Middle frontal gyrus (tissue), 1 donor: ENCODE data around the gene LDB2.
"Not testable (repeated sequence)": the region's sequence is repeated elsewhere in the genome, so short reads cannot be mapped to it uniquely, and the experiment has no call there.

ENCODE experiments used
- DNase-seq: peaks from one replicate; pipeline ENCODE4 v3.0.0-alpha.2; 2015; ENCODE audit warnings: low spot score; ENCODE audit errors: extremely low spot score

Gene LDB2

DNA sequence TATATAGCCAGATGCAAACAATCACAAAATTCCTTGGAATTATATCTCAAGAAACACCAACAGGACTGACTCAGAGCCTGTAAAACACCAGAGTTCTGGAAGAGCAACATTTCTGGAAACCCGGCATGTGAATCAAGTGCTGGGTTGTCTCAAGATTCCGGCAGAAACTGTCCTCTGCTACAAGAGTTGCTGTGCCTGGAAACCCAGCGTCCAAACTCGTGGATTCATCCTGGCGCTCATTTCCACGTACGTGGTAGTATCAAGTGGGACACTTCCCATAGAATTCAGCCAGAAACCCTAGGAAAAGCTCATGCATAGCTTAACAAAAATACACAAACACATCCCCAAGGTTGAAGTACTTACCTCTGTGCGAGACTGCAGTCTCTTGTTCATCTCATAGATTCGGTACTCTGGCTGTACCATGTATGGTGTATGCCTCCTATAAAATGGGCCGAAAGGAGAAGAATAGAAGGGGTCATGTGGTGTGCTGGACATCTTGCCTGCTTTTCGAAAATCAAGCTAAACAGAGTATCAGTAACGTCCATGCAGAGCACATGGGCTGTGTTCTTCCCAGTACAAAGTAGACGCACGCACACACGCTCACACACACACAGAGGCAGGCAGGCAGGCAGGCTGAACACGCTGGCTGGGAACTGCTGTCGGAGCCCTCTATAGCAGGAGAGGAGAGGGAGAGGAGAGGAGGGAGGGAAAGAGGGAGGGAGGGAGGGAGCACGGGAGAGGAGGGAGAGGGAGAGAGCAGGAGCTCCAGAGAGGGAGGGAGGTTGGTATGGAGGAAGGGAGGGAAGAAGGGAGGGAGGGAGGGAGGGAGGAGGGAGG, at the start of gene LDB2:
Gene LDB2 (minus strand): TSS at position 655 of the 837 bp plus-strand sequence.
- no peak for DNase-seq

GRCh38 chr4:16942491-16942890, 44.0 kb upstream of the LDB2 start:
- DNase-seq, result no peak

- DNase-seq, result no peak
Measured at GRCh38 chr4:16939178-16939577, 40.7 kb upstream of the LDB2 start.

- DNase-seq, result no peak
Measured at GRCh38 chr4:16938512-16939040, 40.1 kb upstream of the LDB2 start.

- DNase-seq, result no peak
Measured at GRCh38 chr4:16931339-16932305, 33.2 kb upstream of the LDB2 start.

GRCh38 chr4:16926214-16926613, 27.8 kb upstream of the LDB2 start:
- DNase-seq, result no peak

GRCh38 chr4:16918716-16919115, 20.3 kb upstream of the LDB2 start:
- DNase-seq, result not testable (repeated sequence)

DNA sequence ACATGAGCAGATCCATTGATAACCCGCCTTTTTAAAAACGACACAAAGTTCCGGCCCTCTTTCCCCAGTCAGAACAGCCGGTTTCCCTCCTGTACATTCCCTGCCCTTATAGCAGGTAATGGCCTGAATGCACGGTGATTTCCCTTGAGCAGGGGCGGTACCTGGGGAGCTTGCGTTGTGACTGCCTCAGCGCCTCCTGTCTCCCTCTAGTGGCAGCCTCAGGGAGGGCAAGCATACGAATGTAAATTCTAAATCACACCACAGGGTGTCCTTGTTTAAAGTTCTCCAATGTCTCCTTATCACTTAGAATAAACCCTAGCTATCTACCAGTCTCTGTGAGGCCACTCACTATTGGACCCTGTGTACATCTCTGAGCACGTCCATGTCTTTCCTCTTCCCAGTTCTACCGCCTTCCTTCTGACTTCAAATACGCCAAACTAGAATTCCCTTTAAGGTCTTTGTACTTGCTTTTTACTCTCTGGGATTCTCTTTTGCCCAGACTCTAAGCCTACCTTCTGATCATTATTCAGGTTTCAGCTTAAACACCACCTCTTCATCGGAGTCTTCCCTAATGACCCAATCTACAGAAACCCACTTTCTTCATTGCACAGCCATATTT, 18.4 kb upstream of the LDB2 start:
- no peak for DNase-seq

- no peak for DNase-seq
Measured at GRCh38 chr4:16916031-16916430, 17.6 kb upstream of the LDB2 start.

DNA sequence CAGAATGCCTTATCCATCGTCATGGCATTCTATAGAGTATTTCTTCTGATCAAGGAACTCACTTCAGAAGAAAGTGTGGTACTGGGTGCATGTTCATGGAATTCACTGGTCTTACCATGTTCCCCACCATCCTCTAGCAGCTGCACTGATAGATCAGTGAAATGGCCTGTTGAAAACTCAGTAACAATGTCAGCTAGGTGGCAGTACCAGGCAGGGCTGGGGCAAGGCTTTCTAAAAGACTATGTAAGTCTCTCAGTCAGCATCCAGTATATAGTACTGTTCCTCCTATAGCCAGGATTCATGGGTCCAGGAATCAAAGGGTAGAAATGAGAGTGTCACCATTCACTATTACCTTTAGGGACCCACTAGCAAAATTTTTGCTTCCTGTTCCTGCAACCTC, 15.8 kb upstream of the LDB2 start:
- no peak for DNase-seq

DNA sequence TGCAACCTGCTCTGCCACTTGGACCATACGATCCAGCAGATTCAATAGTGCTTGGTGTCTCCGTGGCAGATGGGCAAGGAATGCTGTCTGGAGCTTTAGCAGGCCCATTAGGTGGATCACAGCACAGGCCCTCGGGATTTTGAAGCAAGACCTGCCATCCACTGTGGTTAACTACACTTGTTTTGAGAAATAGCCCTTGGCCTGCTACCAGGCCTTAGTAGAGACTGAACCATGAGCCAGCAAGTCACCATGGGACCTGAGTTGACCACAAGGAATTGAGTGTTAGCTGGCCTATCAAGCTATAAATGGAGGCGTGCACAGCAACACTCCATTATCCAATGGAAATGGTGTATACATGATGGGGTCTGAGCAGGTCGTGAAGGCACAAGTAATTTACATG, 14.5 kb upstream of the LDB2 start:
- no peak for DNase-seq

GRCh38 chr4:16909281-16909680, 10.8 kb upstream of the LDB2 start:
- DNase-seq, result no peak

DNA sequence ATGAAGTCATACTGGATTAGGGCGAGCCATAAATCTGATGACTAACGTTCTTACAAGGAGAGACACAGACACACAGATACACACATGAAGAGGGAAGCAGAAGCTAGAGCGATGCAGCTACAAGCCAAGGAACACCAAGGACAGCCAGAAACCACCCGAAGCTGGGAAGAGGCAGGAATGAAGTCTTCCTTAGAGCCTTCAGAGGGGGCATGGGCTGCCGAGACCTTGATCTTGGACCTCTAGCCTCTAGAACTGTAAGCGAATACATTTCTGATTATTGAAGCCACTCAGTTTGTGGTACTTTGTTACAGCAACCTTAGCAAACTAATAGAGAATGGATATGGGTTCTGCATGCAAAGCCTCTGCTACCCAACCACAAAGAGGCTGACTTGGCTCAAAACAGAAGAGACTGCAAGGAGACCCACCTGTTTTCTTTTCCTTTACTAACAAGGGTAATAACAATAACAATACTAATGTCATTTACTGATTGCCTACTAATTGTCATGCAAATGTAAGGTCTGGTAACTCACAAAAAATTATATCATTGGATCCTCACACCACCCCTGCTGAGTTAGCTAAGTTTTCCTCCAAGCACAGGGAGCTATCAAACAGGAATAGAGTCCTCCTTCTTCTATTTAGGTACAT, 10.1 kb upstream of the LDB2 start:
- DNase-seq, result no peak

GRCh38 chr4:16900325-16900724, 1.9 kb upstream of the LDB2 start:
- no peak for DNase-seq

GRCh38 chr4:16896881-16897750, 1.3 kb downstream of the LDB2 start:
- no peak for DNase-seq

DNA sequence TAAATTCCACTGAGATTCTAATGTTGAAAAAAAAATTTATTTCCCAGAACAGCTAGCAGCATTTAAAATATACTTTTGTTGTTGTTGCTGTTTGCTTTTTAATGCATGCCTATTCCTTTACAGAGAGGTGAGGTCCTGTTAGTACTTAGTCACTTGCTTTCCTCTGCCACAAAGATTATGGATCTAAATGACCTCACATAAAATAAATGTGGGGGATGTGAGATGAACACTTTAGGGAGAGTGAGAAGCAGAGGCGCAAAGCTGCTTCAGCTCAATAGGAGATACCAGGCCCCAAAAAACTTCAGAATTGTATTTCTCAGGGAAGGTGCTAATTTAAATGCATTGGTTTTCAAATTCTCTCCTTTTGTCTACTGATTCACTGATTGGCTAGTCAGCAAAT, 4.0 kb downstream of the LDB2 start:
- DNase-seq, result no peak

DNA sequence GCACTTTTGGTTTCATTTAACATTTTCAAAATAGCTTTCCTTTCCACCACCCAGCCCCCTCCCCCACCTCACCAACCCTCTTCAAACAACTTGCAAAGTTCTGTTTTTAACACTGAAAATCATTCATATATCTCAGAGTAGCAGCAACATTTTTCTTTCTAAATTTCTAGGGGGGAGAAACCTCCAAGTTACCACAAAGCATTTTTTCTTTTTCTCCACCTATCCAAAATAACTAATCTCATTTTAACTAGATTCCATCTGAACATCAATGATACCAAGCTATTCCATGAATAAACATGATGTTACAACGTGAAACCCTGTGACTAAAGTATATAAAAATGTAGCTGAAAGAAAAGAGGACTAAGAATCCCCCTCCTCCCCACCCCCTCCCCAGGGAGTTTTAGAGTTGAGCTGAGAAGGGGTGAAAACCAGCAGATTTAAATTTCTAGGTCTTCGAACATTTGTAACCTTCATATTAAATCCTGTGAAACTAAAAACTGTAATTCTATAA, 5.2 kb downstream of the LDB2 start:
- DNase-seq, result no peak

DNA sequence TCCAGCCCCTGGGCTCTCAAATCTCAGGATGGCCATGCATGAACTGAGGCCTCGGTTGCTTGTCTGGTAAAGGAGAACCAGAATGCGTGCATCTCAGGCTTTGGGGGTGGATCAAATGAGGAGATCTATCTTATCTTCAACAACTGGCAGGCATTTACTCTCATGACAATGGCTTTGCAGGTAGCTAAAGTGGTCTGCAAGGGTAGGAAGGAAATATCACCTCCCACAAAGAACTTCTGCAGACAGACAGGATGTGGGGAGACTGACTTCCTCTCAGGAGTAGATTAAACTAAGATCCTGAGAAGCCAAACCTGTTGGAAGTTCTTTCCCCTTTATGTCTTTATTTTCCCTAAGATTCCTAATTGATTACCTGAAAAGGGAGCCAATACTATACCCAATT, 7.8 kb downstream of the LDB2 start:
- DNase-seq, result no peak

DNA sequence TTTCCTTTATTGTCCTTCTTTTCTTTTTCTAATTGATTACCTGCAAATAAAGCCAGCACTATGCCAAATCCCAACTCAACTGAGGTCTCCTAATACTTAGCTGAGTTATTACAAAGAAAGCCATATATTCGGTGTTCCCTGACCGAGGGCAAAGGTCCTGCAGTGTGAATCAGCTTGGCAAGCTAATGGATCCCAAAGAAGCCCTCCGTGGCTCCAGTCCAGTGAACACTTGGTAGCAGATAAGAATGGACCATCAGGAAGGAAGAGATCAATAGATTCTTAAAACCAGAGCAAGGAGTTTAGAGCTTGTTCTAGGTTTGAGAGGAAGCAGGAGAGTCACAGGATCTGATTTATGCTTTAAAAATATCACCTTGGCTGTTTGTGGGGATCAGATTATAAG, 8.5 kb downstream of the LDB2 start:
- DNase-seq, result no peak

DNA sequence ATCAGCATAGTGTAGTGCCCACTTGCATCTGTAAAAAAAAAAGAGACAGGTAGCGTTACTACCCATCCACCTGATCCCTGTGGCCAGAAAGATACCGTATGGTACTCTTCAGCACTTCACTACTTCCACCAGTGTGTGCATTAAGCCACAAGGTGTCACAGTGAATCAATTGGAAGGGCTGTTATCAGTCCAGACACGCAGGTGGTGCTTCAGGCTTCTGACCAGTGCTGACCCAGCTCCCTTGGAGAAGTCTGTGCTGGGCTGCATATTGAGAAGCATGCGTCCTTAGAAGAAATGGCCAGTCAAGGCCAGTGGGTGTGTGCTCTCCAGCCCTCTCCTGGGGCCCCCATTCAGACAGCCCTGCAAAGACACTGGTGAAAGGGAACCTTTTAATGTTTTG, 10.6 kb downstream of the LDB2 start:
- DNase-seq, result no peak
